ENCODE data around the gene ADAP1.
"Not testable (repeated sequence)": the region's sequence is repeated elsewhere in the genome, so short reads cannot be mapped to it uniquely, and the experiment has no call there.

Gene ADAP1, protein sequence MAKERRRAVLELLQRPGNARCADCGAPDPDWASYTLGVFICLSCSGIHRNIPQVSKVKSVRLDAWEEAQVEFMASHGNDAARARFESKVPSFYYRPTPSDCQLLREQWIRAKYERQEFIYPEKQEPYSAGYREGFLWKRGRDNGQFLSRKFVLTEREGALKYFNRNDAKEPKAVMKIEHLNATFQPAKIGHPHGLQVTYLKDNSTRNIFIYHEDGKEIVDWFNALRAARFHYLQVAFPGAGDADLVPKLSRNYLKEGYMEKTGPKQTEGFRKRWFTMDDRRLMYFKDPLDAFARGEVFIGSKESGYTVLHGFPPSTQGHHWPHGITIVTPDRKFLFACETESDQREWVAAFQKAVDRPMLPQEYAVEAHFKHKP

DNA sequence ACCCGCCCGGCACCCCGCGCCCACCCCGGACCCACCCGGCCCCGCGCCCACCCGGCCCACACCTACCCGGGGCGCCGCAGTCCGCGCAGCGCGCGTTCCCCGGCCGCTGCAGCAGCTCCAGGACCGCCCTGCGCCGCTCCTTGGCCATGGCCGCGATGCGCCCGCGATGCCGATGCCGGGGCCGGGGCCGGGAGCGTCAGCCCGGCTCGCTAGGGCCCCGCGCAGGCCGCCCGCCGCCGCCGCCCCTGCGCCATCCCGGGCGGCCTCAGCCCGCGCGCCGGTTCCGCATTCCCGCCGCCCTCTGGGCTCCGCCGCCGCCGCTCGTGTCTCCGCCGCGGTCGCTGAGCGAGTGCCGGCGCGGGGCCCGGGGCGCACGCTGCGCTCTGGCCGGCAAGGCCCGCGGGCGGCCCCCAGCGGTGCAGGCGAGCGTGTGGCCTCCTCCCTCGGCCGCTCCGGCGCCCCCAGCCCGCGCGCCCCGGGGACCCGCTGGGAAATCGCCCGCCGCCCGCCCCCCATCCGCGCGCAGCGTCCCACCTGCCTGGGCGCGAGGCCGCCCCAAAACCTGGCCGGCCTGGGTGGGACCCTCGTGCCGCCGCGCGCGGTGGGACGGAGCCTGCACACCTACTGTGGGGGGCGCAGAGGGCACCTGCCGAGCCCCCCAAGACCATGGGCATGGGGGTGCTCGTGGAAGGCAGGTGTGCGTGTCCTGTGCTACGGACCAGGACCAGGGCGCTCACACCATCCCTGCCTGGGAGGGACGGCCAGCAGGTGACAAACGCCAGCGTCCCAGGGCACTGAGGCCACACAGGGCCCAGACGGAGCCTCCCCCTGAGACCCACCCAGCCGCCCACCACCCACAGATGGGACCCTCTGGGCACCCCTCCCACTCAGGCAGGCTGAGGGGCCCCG, at the start of gene ADAP1:
Gene ADAP1, minus strand, starts transcription at position 351 of the 909 bp plus-strand sequence. Its CDS starts 203 bp downstream, at position 148.
- no peak for DNase-seq

DNA sequence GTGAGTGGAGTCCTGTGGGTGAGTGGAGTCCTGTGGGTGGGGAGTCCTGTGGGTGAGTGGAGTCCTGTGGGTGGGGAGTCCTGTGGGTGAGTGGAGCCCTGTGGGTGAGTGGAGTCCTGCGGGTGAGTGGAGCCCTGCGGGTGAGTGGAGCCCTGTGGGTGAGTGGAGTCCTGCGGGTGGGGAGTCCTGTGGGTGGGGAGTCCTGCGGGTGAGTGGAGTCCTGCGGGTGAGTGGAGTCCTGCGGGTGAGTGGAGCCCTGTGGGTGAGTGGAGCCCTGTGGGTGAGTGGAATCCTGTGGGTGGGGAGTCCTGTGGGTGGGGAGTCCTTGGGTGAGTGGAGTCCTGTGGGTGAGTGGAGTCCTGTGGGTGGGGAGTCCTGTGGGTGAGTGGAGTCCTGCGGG, 48.0 kb upstream of the ADAP1 start:
- DNase-seq = not testable (repeated sequence)

DNA sequence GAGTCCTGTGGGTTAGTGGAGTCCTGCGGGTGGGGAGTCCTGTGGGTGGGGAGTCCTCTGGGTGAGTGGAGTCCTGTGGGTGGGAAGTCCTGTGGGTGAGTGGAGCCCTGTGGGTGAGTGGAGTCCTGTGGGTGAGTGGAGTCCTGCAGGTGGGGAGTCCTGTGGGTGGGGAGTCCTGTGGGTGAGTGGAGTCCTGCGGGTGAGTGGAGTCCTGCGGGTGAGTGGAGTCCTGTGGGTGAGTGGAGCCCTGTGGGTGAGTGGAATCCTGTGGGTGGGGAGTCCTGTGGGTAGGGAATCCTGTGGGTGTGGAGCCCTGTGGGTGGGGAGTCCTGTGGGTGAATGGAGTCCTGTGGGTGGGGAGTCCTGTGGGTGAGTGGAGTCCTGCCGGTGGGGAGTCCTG, 47.5 kb upstream of the ADAP1 start:
- not testable (repeated sequence) for DNase-seq

DNA sequence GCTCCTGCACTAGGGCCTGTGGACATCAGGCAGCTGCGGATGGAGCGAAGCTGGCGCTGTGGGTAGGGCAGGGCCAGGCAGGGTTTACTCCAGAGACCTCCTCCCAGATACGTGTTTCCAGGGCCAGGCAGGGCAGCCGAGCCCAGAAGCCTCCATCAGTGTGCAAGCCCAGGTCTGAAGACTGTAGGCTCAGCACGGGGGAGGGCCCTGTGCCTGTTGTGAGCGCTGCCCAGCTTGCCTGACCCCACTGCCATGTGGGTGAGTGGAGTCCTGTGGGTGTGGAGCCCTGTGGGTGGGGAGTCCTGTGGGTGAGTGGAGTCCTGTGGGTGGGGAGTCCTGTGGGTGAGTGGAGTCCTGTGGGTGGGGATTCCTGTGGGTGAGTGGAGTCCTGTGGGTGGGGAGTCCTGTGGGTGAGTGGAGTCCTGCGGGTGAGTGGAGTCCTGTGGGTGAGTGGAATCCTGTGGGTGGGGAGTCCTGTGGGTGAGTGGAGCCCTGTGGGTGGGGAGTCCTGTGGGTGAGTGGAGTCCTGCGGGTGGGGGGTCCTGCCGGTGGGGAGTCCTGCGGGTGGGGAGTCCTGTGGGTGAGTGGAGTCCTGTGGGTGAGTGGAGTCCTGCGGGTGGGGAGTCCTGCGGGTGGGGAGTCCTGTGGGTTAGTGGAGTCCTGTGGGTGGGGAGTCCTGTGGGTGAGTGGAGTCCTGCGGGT, 46.7 kb upstream of the ADAP1 start:
- DNase-seq = not testable (repeated sequence)

DNA sequence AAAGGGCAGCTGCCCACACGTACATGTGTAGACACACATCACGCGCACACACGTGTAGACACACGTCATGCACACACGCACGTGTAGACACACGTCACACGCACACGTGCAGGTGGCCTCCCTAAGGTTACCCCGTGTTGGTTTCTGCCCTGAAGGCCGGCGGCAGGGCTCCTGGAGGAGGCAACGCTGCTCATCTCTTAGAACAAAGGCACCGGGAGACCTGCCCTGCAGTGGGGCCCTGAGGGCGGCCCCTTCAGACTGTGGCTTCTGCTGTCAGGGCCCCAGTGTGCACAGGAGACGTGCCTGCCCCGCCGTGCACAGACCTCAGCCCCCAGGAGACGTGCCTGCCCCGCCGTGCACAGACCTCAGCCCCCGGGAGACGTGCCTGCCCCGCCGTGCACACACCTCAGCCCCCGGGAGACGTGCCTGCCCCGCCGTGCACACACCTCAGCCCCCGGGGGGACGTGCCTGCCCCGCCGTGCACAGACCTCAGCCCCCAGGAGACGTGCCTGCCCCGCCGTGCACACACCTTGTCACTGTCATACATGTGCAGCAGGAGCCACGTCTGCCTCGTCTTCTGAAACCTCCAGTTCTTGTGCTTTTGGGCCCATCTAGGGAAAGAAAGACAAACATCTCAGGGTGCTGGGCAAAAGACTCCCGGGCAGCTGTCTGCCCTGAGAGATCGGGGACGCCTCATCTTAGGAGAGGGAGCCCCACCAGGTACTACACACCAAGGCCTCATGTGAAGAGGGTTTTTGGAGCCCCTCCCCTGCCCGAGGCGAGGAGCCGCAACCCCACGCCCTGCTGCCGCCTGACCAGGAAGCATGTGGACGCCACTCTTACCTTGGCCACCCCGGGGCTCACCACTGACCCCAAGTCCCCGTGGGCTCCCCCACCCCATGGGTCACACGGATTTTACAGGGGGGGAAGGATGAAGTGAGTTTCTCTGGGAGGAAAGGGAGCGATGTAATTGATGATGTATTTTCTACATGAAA, 45.8 kb upstream of the ADAP1 start:
- DNase-seq = no peak

DNA sequence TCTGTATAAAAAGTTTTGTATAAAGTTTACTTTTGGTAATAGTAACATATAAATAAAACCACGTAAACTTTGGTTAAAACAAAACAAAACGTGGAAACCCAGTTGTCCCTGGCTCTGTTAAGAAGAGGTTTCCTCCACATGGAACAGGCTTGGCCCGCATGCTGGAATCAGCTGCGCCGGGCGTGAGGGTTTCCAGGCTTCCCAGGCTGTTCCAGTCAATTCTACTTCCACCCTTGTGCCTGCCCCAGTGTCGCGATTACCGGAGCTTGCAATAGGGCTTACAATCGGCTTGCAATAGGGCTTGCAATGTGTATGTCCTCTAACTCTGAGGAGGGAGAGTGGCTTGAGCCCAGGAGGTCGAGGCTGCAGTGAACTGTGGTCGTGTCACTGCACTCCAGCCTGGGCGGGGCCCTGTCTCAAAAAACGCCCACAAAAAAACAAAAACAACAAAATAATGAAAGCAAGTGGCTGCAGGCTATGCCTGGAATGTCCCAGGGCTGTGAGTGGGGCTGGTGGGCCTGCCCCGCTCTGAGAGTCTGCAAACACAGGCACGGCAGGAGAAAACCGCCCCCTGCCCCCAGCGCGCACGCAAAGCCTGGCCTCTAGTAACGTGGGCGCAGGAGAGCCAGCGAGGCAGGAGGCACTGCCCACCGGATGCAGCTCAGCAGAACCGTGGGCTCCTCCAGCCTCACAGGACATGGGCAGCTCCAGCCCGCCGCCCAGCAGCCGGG, 44.8 kb upstream of the ADAP1 start:
- DNase-seq = no peak

DNA sequence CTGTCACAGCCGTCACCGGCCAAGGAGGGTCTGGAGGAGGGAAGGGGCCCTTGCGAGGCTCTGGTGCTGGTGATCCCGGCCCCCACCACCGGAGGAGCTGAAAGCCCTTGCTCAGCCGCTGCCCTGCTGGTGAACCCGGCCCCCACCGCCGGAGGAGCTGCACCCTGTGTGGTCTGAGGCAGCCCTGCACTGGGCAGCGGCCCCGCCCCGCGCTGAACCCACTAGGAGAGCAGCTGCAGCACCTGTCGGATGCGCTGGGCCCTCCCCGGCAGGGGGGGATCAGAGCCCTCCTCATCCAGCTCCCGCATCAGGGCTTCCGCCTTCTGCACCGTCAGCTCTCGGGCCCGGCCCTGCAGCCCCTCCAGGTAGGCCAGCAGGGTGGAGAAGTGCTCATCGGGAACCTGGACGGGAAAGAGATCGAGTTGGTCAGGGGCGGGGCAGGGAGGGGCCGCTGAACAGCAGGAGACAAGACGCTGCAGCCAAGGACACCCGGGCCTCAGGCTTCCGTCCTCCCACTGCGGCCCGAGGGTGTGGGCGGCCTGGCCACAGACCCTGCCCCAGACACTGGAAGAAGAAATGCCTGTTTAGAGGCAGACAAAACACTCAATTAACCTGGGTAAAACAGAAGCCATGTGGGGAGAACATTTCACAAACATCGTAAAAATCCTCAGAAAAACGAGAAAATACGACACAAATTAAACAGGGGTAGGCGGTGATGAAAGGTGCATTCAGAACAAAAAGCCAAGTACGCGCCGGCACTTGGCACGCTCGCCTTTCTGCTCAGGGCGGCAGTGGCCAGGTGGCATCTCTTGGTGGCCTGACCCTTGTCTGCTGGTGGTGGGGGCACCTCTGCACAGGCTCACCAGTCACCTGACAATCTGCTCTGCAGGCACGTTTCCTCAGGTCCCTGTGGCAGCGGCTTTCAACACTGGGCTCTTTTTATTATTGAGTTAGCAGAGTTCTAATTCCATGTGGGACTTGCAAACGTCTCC, 43.2 kb upstream of the ADAP1 start:
- DNase-seq = no peak

DNA sequence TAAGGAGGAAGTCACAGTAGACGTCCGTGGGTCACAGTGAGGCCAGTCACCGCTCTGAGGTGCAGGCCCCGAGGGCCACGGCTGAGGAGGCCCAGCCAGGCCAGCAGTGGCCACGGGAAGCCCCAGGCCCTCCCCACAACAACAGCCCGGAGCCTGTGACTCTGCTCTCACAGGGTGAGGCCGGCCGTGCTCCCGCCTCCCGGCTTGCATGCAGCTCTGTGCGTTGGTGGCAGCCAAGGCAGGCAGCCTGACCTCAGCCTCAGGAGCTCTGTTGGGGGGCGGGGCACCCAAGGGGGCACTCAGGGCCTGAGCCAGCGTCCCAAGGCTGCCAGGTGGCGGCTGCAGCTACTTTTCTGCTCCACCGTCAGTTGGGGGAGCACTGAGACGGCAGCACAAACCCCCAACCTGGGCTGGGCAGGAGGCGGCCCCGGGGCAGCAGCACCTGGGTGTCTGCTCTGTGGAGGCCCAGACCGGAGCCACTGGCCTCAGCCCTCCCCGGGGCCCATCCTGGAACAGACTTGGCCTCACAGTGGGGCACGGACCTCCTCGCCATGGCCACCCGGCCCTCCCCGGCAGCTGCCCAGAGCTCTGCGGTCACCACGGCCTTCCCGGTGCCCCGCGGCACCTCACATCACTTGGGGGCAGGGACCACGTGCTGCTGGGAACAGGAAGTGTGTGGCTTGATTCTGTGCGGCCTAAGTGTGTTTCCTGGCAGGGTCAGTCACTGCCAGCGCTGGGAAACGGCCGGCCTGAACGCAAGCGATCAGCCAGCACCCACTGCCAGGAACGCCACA, 41.8 kb upstream of the ADAP1 start:
- no peak for DNase-seq

DNA sequence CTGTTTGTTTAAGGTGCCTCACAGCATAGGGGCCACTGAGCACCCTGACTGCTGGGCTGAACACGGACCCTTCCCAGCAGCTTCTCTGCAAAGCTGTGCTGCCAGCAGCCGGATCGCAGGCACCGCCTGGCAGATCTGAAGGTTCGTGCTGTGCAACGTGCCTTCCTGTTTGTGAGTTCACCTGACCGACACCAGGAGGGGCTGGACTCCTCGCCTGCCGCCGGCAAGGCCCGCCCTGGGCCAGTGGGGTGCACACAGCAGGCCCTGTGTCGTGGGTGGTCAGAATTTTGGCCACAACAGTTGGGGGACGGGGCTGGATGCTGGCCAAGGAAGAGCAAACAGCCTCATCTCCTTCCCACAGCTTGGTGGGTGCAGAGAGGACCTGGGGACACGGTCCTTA, 41.1 kb upstream of the ADAP1 start:
- DNase-seq = no peak

DNA sequence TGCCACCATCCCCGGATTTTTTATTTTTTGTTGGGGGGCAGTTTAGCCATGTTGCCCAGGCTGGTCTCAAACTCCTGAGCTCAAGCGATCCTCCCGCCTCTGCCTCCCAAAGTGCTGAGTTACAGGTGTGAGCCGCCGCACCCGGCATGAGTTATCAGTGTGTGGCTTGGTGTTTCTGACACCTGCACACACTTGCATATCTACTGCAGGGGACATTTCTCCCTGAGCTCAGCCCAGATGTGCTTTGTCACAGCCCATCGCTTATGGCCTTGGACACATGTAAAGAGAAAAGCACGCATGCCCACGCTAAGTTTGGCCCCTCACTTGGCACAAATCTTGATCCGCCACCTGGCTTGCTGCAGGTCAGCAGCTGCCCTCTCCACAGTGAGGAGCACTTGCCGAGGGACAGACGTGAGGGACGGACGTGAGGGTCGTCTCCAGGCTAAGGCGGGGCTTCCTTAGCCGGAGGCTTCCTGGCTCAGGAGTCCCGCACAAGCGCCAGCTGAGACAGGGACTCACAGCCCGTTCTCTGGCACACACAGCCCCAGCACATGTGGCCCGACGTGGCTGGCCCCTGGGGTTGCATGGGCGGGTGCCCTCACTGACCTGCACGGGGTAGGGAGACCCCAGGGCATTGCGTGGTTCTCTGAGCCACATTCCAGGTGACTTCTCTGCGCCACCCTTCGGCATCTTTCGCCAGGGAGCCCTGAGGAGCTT, 40.3 kb upstream of the ADAP1 start:
- no peak for DNase-seq

DNA sequence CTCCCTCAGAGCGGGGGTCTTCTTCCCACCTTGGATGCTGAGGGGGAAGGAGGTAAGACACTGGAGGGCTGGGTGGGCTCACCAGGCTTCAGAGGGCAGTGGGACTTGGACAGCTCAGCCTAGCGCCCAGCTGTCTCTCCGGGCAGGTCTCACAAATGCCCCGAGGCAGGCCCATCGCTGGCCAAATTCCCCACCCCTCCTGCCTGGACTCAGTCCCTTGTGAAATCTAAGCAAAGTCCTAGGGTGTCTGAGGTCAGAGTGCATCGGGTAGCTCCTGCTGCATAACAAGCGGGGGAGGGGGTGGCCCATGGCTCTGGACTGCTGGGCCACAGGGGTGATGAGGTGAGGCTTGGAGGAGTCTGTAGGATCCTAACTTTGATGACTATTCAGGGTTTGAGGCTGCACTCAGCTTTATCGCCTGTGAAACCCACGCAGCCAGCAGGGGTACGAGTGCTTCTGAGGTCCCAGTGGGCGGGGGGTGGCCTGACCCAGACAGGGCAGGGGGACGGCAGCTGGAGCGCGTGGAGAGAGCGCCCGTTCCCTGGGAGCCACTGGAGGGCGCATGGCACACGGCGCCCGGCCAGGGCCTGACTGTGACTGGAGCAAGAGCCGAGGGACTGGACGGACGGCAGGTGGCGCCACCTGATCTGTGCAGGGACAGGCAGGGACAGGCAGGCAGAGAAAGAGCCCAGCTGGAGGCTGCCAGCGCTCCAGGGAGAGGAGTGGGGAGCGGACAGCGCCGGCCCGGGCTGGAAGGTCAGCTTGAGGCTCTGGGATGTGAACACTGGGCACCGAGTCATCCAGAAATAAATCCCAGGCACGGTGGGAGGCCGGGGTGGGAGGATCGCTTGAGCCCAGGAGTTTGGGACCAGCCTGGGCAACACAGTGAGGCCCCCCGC, 38.5 kb upstream of the ADAP1 start:
- DNase-seq = peak; percentile 91

DNA sequence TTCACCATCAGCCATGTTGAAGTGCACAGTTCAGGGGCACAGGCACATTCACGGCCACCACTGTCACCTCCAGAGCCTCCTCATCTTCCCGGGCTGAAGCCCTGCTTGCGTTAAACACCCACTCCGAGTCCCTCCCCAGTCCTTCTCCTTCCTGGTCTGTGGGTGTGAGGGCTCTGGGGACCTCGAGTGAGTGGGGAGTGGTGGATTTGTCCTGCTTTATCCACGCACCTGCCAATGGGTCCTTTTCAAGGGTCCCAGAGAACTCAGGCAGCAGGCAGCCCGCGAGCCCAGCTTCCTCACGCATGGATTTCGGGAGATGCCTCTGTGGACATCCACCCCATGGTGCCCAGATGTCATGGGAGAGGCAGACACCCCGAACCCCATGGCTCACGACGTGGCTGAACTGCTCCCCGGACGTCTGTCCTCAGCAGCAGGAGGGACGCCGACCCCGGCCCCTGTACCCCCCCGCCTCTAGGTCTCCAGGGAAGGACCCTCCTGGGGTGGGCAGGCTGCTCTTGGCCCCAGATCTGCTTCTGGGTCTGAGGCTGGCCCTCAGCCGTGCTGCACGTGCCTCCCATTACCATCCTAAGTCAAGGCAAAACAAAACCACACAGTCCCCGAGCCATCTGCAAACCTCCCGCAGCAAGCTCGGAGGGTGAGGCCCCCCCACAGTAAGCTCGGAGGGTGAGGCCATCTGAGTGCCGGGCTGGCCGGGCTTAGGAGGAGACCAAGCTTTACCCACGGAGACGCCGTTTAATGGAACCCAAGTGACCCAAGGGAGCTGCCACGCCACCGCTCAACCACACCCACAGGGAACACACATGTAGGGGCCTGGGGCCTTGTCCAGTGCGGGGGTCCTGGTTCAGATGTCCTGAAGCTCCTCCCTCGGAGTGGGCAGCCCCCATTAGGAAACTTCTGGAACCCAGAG, 37.5 kb upstream of the ADAP1 start:
- DNase-seq = no peak

DNA sequence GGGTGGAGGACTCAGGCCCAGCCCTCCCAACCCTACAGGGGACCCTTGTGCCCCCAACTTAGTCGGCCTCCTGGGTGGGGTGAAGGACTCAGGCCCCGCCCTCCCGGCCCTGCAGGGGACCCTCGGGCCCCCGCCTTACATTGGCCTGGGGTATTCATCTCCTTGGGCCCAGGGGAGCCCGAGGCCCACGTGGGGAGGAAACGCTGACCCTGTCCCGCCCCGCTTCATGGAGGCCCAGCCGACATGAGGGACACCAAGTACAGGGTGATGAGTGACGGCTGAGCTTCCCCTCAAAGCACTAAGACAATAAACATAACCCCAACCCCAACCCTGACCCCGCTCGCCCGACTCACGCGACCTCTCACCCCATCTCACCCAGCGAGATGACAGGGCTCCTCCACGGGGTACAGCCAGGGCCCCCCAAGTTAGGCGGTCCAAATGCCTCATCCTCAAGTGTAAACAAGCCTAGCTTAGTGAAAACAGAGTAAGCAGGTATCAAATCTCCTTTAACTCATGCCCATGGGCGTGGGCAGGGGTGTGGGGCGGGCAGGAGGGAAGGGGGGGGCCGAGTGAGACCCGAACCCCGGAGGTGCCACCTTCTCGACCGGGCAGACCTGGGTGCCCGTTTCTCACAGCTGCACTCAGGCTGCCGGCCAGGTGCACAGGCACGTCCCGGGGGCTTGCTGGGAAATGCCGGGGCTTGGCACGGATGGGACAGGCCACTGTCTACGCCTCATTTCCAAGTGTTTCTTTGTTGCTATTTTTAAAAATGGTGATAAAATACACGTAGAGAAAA, 36.7 kb upstream of the ADAP1 start:
- DNase-seq = no peak

DNA sequence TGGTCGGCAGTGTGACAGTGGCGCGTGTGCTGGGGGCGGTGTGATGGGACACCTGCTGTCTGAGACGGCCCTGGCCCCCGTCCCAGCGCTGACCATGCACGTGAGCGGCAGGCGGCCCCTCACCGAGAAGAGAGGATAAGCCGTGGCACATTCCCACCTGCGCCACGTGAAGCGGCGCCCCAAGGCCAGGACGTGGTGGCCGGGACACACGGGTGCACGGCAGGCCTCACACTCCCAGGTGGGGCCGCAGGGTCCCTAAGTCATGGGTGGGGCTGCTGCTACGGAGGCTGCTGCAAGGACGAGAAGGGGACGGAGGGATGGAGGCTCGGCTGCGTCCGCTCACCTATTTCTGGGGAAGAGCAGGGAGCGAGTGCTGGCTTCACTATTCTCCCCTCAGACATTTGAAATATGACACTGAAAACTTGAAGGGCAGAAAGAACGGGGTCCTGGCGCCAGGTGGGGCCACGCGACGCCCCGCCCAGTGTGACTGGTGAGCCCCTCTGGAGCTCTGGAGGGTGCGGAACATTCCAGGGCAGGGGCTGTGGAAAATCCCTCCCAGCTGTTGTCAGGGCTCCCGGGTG, 36.0 kb upstream of the ADAP1 start:
- DNase-seq = no peak

DNA sequence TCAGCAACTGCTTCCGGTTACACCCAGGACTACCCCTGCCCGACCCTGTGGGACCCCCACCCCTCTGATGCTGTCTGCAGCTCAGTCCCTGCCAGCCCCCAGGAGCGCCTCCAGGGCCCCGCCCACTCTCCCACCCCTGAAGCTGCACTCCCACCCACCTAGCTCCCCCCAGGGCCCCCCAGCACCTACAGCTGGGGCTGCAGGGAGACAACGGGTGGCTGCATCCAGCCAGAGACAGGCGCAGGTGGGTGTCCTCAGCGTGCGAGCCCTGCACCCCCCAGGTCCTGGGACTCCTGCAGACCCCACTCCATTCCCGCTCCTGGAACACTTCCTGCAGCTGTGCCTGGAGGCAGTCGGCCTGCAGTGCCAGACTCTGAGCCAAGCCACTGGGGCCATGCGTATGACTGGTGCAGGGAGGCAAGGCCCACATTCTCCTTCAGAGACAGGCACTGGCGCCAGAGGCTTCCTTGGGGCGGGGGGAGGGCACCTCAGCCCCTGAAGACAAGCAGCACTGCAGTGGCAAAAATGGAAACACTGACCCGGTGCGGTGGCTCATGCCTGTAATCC, 34.6 kb upstream of the ADAP1 start:
- DNase-seq = no peak

Data from NCI-H1105 (cell line).